ENCODE data around the gene ERBB4.
A peak's percentile ranks its signal among the peaks of the same experiment; 100 is the strongest.

ERBB4 gene

DNA sequence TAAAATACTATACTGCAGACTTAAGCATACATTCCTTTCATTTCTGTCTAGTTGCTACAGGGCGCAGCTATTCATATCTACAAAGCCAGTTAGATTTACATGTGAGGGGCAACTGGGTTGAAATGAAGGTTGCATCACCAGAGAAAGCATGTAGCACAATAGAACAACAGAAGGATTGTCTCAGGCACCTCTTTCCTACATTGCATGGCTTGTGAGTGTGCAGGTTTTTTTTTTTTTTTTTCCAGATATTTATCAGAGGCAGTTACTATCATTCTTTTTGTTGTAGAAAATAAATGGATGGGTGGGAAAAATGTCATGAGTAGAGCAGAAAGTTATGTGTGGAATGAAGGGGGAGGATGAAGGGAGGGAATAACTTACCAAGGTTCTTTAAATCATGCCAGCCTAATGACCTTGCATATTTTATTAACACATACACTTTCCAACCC is 86.8 kb downstream of the ERBB4 start:
- ATAC-seq = peak; percentile 89
- no peak for TF ChIP-seq ZC3H10 (CRISPR knock-in tag; IDR thresholded peaks at IDR 0.05)
- peak; percentile 85 for TF ChIP-seq ISL1 (CRISPR knock-in tag; IDR thresholded peaks at IDR 0.05)

DNA sequence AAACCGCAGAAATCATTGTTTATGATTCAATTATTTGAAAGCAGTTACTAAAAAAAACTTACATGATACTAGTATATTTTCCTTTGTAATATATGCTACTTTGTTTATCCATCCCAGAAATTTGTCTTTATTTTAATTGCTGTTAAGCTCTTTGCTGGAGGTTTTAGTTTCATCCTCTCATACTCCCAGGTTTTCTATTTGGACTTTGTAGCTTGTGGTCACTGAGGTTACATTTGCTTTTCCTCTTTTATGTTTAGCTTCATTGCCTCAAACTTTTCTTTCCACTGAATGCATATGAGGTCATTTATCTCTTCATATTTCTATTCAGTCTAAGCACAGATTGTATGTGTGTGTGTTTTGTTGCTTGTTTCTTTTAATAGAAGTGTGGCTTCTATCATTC is 89.9 kb downstream of the ERBB4 start:
- TF ChIP-seq, protein P1, sequence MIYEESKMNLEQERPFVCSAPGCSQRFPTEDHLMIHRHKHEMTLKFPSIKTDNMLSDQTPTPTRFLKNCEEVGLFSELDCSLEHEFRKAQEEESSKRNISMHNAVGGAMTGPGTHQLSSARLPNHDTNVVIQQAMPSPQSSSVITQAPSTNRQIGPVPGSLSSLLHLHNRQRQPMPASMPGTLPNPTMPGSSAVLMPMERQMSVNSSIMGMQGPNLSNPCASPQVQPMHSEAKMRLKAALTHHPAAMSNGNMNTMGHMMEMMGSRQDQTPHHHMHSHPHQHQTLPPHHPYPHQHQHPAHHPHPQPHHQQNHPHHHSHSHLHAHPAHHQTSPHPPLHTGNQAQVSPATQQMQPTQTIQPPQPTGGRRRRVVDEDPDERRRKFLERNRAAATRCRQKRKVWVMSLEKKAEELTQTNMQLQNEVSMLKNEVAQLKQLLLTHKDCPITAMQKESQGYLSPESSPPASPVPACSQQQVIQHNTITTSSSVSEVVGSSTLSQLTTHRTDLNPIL (CRISPR knock-in tag; IDR thresholded peaks at IDR 0.05; ENCODE audit: low read depth) = no peak
- no peak for TF ChIP-seq ZFP3 (CRISPR knock-in tag; IDR thresholded peaks at IDR 0.05)
- no peak for TF ChIP-seq ZNF8 (CRISPR knock-in tag; IDR thresholded peaks at IDR 0.05)
- TF ChIP-seq, protein P2, sequence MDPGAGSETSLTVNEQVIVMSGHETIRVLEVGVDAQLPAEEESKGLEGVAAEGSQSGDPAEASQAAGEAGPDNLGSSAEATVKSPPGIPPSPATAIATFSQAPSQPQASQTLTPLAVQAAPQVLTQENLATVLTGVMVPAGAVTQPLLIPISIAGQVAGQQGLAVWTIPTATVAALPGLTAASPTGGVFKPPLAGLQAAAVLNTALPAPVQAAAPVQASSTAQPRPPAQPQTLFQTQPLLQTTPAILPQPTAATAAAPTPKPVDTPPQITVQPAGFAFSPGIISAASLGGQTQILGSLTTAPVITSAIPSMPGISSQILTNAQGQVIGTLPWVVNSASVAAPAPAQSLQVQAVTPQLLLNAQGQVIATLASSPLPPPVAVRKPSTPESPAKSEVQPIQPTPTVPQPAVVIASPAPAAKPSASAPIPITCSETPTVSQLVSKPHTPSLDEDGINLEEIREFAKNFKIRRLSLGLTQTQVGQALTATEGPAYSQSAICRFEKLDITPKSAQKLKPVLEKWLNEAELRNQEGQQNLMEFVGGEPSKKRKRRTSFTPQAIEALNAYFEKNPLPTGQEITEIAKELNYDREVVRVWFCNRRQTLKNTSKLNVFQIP (CRISPR knock-in tag; IDR thresholded peaks at IDR 0.05; ENCODE audit: borderline replicate concordance, low read depth) = no peak
- no peak for TF ChIP-seq CSDC2 (CRISPR knock-in tag; IDR thresholded peaks at IDR 0.05)
- no peak for TF ChIP-seq OSR1 (CRISPR knock-in tag; IDR thresholded peaks at IDR 0.05)
- TF ChIP-seq, protein P3, sequence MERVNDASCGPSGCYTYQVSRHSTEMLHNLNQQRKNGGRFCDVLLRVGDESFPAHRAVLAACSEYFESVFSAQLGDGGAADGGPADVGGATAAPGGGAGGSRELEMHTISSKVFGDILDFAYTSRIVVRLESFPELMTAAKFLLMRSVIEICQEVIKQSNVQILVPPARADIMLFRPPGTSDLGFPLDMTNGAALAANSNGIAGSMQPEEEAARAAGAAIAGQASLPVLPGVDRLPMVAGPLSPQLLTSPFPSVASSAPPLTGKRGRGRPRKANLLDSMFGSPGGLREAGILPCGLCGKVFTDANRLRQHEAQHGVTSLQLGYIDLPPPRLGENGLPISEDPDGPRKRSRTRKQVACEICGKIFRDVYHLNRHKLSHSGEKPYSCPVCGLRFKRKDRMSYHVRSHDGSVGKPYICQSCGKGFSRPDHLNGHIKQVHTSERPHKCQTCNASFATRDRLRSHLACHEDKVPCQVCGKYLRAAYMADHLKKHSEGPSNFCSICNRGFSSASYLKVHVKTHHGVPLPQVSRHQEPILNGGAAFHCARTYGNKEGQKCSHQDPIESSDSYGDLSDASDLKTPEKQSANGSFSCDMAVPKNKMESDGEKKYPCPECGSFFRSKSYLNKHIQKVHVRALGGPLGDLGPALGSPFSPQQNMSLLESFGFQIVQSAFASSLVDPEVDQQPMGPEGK (CRISPR knock-in tag; IDR thresholded peaks at IDR 0.05; ENCODE audit: borderline replicate concordance) = no peak
- TF ChIP-seq ZFP30 (CRISPR knock-in tag; IDR thresholded peaks at IDR 0.05) = no peak
- TF ChIP-seq TOX (CRISPR knock-in tag; IDR thresholded peaks at IDR 0.05; ENCODE audit: borderline replicate concordance) = no peak
- no peak for TF ChIP-seq ZC3H10 (CRISPR knock-in tag; IDR thresholded peaks at IDR 0.05)
- TF ChIP-seq ESRRG (CRISPR knock-in tag; IDR thresholded peaks at IDR 0.05) = no peak
- no peak for TF ChIP-seq ISL1 (CRISPR knock-in tag; IDR thresholded peaks at IDR 0.05)
- ATAC-seq = no peak

DNA sequence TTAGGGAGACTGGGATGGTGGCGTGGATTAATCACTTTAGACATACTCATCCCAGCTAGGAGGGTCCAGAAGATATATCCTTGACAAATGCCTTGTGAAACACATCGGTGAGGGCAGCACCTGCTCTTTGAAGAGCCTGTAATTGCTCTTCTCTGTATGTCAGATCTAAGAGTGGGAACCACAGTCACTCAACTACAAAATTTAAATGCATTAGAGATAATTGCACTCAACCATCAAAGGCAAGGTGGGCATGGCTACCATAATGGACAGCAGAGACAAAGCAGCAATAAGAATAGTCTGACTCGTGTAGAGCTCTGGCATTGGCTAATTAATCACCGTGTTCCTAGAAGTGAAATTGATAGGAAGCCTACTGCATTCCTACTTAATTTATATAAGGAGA is 96.8 kb downstream of the ERBB4 start:
- TF ChIP-seq ZNF8 (CRISPR knock-in tag; IDR thresholded peaks at IDR 0.05) (no peak), ESRRG (CRISPR knock-in tag; IDR thresholded peaks at IDR 0.05) (no peak), ZFP3 (CRISPR knock-in tag; IDR thresholded peaks at IDR 0.05) (no peak), BACH2 (CRISPR knock-in tag; IDR thresholded peaks at IDR 0.05; ENCODE audit: borderline replicate concordance) (no peak), TOX (CRISPR knock-in tag; IDR thresholded peaks at IDR 0.05; ENCODE audit: borderline replicate concordance) (no peak), RARB (CRISPR knock-in tag; IDR thresholded peaks at IDR 0.05) (no peak), ZNF565 (CRISPR knock-in tag; conservative IDR thresholded peaks at IDR 0.05; ENCODE audit: low read depth) (no peak), GLIS3 (CRISPR knock-in tag; IDR thresholded peaks at IDR 0.05) (no peak), ZC3H10 (CRISPR knock-in tag; IDR thresholded peaks at IDR 0.05) (no peak), OSR1 (CRISPR knock-in tag; IDR thresholded peaks at IDR 0.05) (no peak), ISL1 (CRISPR knock-in tag; IDR thresholded peaks at IDR 0.05) (no peak), ZFP30 (CRISPR knock-in tag; IDR thresholded peaks at IDR 0.05) (no peak), ARNTL (CRISPR knock-in tag; IDR thresholded peaks at IDR 0.05; ENCODE audit: borderline replicate concordance, low read depth) (no peak)
- TF ChIP-seq, protein P2 (CRISPR knock-in tag; IDR thresholded peaks at IDR 0.05; ENCODE audit: borderline replicate concordance, low read depth) = no peak
- TF ChIP-seq, protein P4, sequence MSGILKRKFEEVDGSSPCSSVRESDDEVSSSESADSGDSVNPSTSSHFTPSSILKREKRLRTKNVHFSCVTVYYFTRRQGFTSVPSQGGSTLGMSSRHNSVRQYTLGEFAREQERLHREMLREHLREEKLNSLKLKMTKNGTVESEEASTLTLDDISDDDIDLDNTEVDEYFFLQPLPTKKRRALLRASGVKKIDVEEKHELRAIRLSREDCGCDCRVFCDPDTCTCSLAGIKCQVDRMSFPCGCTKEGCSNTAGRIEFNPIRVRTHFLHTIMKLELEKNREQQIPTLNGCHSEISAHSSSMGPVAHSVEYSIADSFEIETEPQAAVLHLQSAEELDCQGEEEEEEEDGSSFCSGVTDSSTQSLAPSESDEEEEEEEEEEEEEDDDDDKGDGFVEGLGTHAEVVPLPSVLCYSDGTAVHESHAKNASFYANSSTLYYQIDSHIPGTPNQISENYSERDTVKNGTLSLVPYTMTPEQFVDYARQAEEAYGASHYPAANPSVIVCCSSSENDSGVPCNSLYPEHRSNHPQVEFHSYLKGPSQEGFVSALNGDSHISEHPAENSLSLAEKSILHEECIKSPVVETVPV (CRISPR knock-in tag; IDR thresholded peaks at IDR 0.05) = no peak
- TF ChIP-seq, protein P3 (CRISPR knock-in tag; IDR thresholded peaks at IDR 0.05; ENCODE audit: borderline replicate concordance) = no peak
- TF ChIP-seq, protein P1 (CRISPR knock-in tag; IDR thresholded peaks at IDR 0.05; ENCODE audit: low read depth) = no peak
- no peak for ATAC-seq

Measured in SK-N-SH treated with all-trans-retinoic acid at 6 μM for 48 hours (cell line).